GDM1 (cell line): ENCODE results near the gene KDM1B.
"Not testable (repeated sequence)": the region's sequence is repeated elsewhere in the genome, so short reads cannot be mapped to it uniquely, and the experiment has no call there.

ENCODE experiments used
- DNase-seq: peaks from one replicate; lab custom pipeline; 2025; lab: John Stamatoyannopoulos, UW

KDM1B gene

GRCh38 chr6:18231856-18232255, 76.6 kb downstream of the KDM1B start:
- not testable (repeated sequence) for DNase-seq

- DNase-seq = not testable (repeated sequence)
Measured at GRCh38 chr6:18233770-18234169, 78.5 kb downstream of the KDM1B start.

- no peak for DNase-seq
Measured at GRCh38 chr6:18234564-18234963, 79.3 kb downstream of the KDM1B start.

GRCh38 chr6:18235524-18235923, 80.3 kb downstream of the KDM1B start:
- DNase-seq = no peak

GRCh38 chr6:18237167-18237566, 81.9 kb downstream of the KDM1B start:
- DNase-seq = no peak

- DNase-seq = no peak
Measured at GRCh38 chr6:18240230-18240629, 85.0 kb downstream of the KDM1B start.

- DNase-seq = no peak
Measured at GRCh38 chr6:18241208-18242038, 86.2 kb downstream of the KDM1B start.

- no peak for DNase-seq
Measured at GRCh38 chr6:18242062-18242851, 87.0 kb downstream of the KDM1B start.

GRCh38 chr6:18243302-18243893, 88.2 kb downstream of the KDM1B start:
- no peak for DNase-seq

- no peak for DNase-seq
Measured at GRCh38 chr6:18244251-18244650, 89.0 kb downstream of the KDM1B start.

- DNase-seq = no peak
Measured at GRCh38 chr6:18245079-18245478, 89.9 kb downstream of the KDM1B start.

- DNase-seq = no peak
Measured at GRCh38 chr6:18245642-18246041, 90.4 kb downstream of the KDM1B start.

- no peak for DNase-seq
Measured at GRCh38 chr6:18246205-18246604, 91.0 kb downstream of the KDM1B start.

- no peak for DNase-seq
Measured at GRCh38 chr6:18247002-18247401, 91.8 kb downstream of the KDM1B start.

GRCh38 chr6:18248698-18249097, 93.5 kb downstream of the KDM1B start:
- no peak for DNase-seq

GRCh38 chr6:18249271-18249670, 94.0 kb downstream of the KDM1B start:
- no peak for DNase-seq

- no peak for DNase-seq
Measured at GRCh38 chr6:18253635-18254034, 98.4 kb downstream of the KDM1B start.

- no peak for DNase-seq
Measured at GRCh38 chr6:18254793-18255192, 99.6 kb downstream of the KDM1B start.

- no peak for DNase-seq
Measured at GRCh38 chr6:18259675-18260447, 104.6 kb downstream of the KDM1B start.

- no peak for DNase-seq
Measured at GRCh38 chr6:18260448-18261106, 105.4 kb downstream of the KDM1B start.

- DNase-seq = no peak
Measured at GRCh38 chr6:18261877-18262276, 106.7 kb downstream of the KDM1B start.
